Measurements from ENCODE around the gene KSR1.

- TF ChIP-seq CTCF (conservative IDR thresholded peaks at IDR 0.05) (no peak), ZFX (IDR thresholded peaks at IDR 0.05) (no peak)
Observed at GRCh38 chr17:27419156-27419555, 37.1 kb upstream of the KSR1 start.
